ENCODE measurements around the gene TTC23.

The TTC23 gene

GRCh38 chr15:99187936-99188335, 61.4 kb downstream of the TTC23 start:
- DNase-seq: no peak

- DNase-seq: no peak
Observed at GRCh38 chr15:99185414-99186130, 63.8 kb downstream of the TTC23 start.

GRCh38 chr15:99182791-99183190, 66.6 kb downstream of the TTC23 start:
- no peak for DNase-seq

GRCh38 chr15:99181545-99181971, 67.8 kb downstream of the TTC23 start:
- peak; percentile 34 for DNase-seq

- no peak for DNase-seq
Observed at GRCh38 chr15:99180964-99181306, 68.4 kb downstream of the TTC23 start.

- DNase-seq: no peak
Observed at GRCh38 chr15:99180086-99180963, 69.1 kb downstream of the TTC23 start.

- DNase-seq: no peak
Observed at GRCh38 chr15:99177679-99178078, 71.7 kb downstream of the TTC23 start.

- DNase-seq: no peak
Observed at GRCh38 chr15:99176757-99177156, 72.6 kb downstream of the TTC23 start.

- no peak for DNase-seq
Observed at GRCh38 chr15:99174567-99175395, 74.6 kb downstream of the TTC23 start.

- DNase-seq: no peak
Observed at GRCh38 chr15:99172989-99173388, 76.4 kb downstream of the TTC23 start.

- no peak for DNase-seq
Observed at GRCh38 chr15:99172171-99172570, 77.2 kb downstream of the TTC23 start.

GRCh38 chr15:99170476-99171065, 78.8 kb downstream of the TTC23 start:
- DNase-seq: no peak

GRCh38 chr15:99169769-99170311, 79.5 kb downstream of the TTC23 start:
- DNase-seq: no peak

GRCh38 chr15:99168601-99169580, 80.5 kb downstream of the TTC23 start:
- DNase-seq: no peak

GRCh38 chr15:99167640-99168039, 81.7 kb downstream of the TTC23 start:
- no peak for DNase-seq

GRCh38 chr15:99167201-99167600, 82.2 kb downstream of the TTC23 start:
- DNase-seq: no peak

GRCh38 chr15:99165956-99166689, 83.3 kb downstream of the TTC23 start:
- DNase-seq: no peak

GRCh38 chr15:99165020-99165790, 84.2 kb downstream of the TTC23 start:
- no peak for DNase-seq

GRCh38 chr15:99164119-99164518, 85.3 kb downstream of the TTC23 start:
- no peak for DNase-seq
